COLO668 (cell line): ENCODE data around the gene RIPOR2.

ENCODE experiments used
- DNase-seq: peaks from one replicate; lab custom pipeline; 2025; ENCODE audit not compliant: unreplicated experiment; lab: John Stamatoyannopoulos, UW

Gene RIPOR2

GRCh38 chr6:24821860-24822444 is 113.8 kb downstream of the RIPOR2 start:
- DNase-seq, result no peak

- no peak for DNase-seq
Measured at GRCh38 chr6:24818346-24818745, 117.4 kb downstream of the RIPOR2 start.

- DNase-seq, result no peak
Measured at GRCh38 chr6:24809728-24810127, 126.0 kb downstream of the RIPOR2 start.

GRCh38 chr6:24807584-24807983 is 128.2 kb downstream of the RIPOR2 start:
- no peak for DNase-seq

DNA sequence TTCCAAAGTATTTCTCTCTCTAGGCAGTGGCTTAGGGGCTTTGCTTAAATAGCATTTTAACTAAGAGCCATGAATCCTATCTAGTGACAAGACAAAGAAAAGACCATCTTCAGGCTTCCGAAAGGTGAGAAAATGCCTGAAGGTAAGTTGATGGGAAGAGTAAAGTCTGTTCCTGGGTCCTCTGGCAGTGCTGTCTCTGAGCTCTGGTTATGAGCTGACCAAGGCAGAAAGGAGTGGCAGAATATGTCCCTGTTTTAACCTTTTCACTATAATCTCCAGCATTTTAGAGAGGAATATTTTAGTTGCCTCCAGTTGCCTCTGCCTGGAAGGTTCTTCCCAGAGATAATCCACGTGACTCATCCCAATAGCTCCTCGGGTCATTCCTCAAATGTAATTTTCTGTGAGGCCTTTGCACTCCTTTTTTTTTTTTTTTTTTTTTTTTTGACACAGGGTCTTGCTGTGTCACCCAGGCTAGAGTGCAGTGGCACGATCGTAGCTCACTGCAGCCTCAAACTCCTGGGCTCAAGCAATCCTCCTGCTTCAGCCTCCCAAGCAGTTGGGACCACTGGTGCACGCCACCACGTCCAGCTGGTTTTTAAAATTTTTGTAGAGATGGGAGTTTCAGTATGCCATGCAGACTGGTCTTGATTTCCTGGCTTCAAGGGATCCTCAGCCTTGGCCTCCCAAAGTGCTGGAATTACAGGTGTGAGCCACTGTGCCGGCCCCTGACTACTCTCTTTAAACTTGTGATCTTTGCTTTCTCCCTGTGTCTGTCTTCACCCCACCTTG is 133.3 kb downstream of the RIPOR2 start:
- no peak for DNase-seq

DNA sequence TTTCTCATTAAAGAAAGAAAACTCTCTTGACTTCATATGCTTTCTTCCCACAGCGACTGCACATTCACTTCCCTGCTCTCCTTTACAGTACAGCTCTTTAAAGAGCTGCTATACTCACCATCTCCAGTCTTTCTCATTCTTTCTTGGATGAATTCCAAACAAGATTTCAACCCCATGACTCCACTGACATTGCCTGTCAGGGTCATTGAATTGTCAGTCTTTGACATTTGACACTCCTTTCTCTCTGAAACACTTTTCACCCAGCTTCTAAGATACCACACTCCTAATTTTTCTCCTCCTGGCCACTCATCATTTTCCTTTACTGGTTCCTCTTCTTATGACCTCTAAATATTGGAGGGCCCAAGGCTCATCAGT is 136.2 kb downstream of the RIPOR2 start:
- no peak for DNase-seq

DNA sequence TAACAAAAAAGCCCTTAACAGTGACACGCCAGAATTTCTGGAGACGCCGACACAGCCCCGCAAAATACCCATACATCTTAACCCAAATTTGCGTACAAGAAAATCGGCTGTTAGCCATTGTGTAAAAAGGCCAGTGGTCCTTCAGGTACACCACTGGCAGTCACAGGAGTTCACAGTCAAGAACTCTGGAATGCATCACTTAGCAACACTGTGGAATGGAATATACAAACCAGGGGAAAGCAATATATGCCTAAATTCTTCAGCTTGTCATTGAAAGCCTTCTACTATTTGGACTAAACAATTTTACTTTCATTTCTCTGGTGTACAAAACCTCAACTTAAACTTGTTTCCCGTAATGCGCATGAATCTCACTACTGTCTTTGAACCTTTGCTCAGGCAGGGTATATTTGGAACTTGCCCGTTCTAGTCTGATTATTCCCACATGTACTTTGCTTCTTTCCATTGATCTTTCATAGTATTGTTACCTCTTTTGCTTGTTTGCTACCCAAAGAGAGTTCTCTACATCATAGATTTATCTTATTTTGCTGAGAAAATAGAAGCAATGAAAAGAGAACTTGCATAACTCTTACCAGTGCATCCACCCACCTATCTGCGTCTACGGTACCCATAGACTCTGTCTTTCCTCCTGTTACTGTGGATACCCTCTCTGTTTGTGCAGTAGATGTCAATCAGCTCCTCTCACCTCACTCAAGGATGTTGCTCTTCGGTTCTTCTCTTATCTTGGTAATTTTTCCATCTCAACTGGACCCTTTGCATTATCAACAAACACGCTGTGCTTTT is 136.8 kb downstream of the RIPOR2 start, which contains the start of gene ARMH2:
Gene ARMH2, minus strand, starts transcription at position 178 of the 801 bp plus-strand sequence. Its CDS starts 60 bp downstream, at position 118.
- DNase-seq, result no peak

DNA sequence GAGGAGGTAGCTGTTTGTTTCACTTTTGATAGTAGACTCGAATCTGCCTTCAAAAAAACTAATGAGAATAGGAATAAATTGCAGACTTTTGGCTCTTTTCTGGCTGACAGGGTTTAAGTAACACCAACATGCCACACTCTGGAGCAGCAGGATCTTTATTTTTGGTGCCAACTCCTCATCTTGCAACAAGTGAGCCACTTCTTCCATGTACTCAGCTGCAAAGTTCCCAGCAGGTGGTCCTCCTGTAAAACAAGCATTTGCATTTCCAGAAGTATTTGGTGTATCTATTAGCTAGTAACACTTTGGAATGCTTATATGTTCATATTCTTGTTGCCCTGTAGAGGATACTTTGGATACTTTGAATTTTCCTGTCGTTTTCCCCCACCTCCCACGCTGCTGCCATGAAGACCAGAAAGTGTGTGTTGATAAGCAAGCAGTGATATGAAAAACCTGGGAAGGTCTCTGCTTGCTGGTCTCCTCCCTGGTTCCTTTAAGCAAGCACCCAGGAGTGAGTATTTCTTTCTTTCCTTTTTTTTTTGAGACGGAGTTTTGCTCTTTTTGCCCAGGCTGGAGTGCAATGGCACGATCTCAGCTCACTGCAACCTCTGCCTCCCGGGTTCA is 138.1 kb downstream of the RIPOR2 start:
- no peak for DNase-seq

DNA sequence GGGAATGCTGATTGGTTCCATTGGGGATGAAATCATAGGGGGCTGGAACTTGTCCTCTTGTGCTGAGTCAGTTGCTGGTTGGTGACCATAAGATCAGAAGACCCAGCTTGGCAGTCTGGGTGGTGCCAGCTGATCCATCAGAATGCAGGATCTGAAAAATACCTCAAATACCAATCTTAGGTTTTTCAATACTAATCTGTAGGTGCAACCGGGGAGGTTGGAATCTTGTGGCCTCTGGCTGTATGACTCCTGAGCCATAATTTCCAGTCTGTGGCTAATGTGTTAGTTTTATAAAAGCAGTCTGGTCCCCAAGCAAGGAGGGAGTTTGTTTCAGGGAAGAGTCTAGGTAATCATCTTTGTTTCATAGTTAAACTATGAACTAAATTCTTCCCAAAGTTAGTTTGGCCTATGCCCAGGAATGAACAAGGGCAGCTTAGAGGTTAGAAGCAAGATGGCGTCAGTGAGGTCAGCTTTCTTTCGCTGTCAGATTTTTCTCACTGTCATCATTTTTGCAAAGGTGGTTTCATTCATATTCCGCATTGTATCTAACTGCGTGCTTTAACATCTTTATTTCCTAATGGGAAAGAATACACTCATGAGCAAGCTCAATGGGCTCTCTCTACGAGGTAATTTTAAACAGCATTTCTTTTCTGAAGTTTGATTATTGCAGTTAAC is 139.0 kb downstream of the RIPOR2 start:
- no peak for DNase-seq

- DNase-seq, result no peak
Measured at GRCh38 chr6:24795106-24795505, 140.7 kb downstream of the RIPOR2 start.

- DNase-seq, result no peak
Measured at GRCh38 chr6:24788031-24788665, 147.6 kb downstream of the RIPOR2 start.

GRCh38 chr6:24780206-24780605 is 155.6 kb downstream of the RIPOR2 start:
- no peak for DNase-seq

- DNase-seq, result no peak
Measured at GRCh38 chr6:24779416-24780016, 156.2 kb downstream of the RIPOR2 start.

DNA sequence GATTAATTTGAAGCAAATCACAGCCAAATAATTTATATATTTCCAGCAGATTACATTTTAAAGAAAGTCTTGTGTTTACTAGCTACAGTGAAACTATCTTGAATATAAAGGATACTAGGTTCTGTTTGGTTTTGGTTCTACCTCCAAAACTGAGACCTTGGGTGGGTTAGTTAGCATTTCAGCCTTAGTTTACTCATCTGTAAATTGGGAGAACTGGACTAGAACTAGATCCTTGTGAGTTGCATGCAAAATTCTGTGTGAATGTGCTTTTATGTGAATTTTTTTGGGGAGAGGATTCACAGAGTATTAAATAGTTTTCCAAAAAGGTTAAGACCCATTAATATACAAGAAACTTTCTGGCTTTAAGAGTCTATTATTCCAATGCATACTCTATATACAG is 156.9 kb downstream of the RIPOR2 start:
- DNase-seq, result no peak

DNA sequence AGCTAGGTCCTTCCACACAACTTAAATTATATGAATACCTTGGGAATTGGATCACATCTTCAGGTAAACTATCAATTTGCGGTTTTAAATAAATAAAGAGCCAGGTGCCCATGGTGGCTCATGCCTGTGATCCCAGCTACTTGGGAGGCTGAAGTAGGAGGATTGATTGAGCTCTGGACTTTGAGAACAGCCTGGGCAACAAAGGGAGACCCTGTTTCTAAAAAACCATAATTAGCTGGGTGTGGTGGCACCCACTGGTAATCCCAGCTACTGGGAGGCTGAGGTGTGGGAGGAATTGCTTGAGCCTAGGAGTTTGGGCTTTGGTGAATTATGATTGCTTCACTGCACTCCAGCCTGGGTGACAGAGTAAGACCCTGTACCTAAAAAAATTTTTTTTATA is 157.6 kb downstream of the RIPOR2 start:
- no peak for DNase-seq

DNA sequence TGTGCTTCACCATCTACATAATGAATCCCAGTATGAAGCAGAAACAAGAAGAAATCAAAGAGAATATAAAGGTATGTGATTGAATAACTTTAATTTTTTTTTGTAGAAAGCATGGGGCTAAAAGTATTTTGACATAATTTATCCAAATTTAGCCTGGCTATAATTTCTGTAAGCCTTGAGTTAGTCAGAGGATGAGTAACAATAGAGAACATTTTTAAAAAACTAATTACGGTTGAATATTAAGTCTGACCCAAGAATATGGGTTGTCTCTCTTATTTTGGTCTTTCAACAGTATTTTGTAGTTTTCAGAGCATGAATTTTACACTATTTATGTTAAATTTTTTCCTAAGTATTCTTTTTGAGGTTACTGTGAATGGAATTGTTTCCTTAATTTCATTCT is 158.5 kb downstream of the RIPOR2 start:
- DNase-seq, result no peak

GRCh38 chr6:24775520-24776058 is 160.2 kb downstream of the RIPOR2 start:
- DNase-seq, result peak; percentile 11

DNA sequence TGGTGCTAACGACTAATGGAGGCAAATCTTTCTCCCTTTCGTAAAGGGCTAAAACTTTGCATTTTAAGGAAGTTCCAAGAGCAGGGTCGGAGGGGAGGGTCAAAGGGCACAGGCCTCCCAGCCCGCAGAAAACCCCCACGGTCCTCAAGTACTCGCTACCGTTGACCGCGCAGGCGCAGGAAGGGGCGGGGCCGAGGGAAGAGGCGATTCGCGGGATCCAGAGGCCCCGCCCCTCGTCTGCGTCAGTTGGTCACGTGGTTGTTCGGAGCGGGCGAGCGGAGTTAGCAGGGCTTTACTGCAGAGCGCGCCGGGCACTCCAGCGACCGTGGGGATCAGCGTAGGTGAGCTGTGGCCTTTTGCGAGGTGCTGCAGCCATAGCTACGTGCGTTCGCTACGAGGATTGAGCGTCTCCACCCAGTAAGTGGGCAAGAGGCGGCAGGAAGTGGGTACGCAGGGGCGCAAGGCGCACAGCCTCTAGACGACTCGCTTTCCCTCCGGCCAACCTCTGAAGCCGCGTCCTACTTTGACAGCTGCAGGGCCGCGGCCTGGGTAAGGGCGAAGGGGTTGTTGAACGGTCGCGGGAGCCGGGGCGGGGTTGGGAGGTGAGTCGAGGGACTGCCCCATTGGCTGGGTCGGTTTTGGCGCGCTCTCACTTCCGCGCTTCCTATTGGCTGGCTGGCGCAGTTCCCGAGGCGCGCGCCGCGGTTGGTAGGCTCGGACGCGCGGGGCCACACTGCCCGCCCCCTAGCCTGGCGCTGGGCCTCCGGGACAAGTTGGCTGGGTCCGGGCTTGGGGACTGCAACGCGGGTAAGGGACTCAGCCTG is 160.9 kb downstream of the RIPOR2 start, which contains the start of gene GMNN:
Gene GMNN, plus strand, starts transcription at position 242 of the 824 bp plus-strand sequence. CDS start 2,310 bp downstream, outside the sequence.
- DNase-seq, result peak; percentile 96

GRCh38 chr6:24768361-24768760 is 167.4 kb downstream of the RIPOR2 start:
- no peak for DNase-seq
